GM12878 (cell line): ENCODE data around the gene TIPARP.

ENCODE experiments used
- BRCA1 ChIP-seq: IDR thresholded peaks from 2 replicates; pipeline ENCODE4 v1.6.1; 2011; ENCODE audit warnings: low read depth, low read length, improper control_type of control experiment
- EGR1 ChIP-seq, 2 experiments: IDR thresholded peaks; 1 replicate in 1 of 2; 2 replicates in 1 of 2; pipeline ENCODE4 v1.6.1; 2011 to 2012; ENCODE audit warnings: low read depth in 2 of 2, low read length in 2 of 2, borderline replicate concordance in 1 of 2, mild to moderate bottlenecking in 1 of 2, moderate library complexity in 1 of 2
- EP300 ChIP-seq, 2 experiments: fragments of 150-350 bp in 1 of 2; IDR thresholded peaks; 2 replicates each; pipeline ENCODE4 v1.6.1; 2011 to 2012; ENCODE audit warnings: low read depth in 2 of 2, low read length in 2 of 2, borderline replicate concordance in 1 of 2, improper control_type of control experiment in 1 of 2, inconsistent platforms in 1 of 2; ENCODE audit not compliant: control insufficient read depth in 1 of 2
- MYC ChIP-seq: IDR thresholded peaks from 2 replicates; pipeline ENCODE4 v1.6.1; 2011; ENCODE audit warnings: mild to moderate bottlenecking, low read length, moderate library complexity, inconsistent platforms; ENCODE audit not compliant: insufficient read depth, insufficient replicate concordance, insufficient read length, severe bottlenecking
- NR2C2 ChIP-seq: IDR thresholded peaks from 2 replicates; pipeline ENCODE4 v1.6.1; 2011; ENCODE audit warnings: borderline replicate concordance, low read depth; ENCODE audit not compliant: control insufficient read depth, insufficient read length
- NR2F1 ChIP-seq: fragments of 450-650 bp; conservative IDR thresholded peaks from 2 replicates; pipeline ENCODE4 v1.6.1; 2017; ENCODE audit warnings: mild to moderate bottlenecking
- POLR2A ChIP-seq: IDR thresholded peaks from 2 replicates; pipeline ENCODE4 v1.6.1; 2011; ENCODE audit warnings: low read depth, mild to moderate bottlenecking, low read length
- RELA ChIP-seq: fragments of 450-650 bp; IDR thresholded peaks from 2 replicates; pipeline ENCODE4 v1.8.0; 2014; ENCODE audit warnings: borderline replicate concordance; ENCODE audit not compliant: partially characterized antibody
- USF2 ChIP-seq: IDR thresholded peaks from 2 replicates; pipeline ENCODE4 v1.6.1; 2011; ENCODE audit warnings: low read depth, low read length, improper control_type of control experiment, borderline replicate concordance
- TF ChIP-seq, protein P1 (sequence below), 3 experiments: IDR thresholded peaks in 2 of 3; conservative IDR thresholded peaks in 1 of 3; 2 replicates each; pipeline ENCODE4 v1.5.1; 2011; ENCODE audit warnings: low read depth in 3 of 3, low read length in 3 of 3, mild to moderate bottlenecking in 3 of 3, control low read depth in 2 of 3, moderate library complexity in 2 of 3, inconsistent platforms in 1 of 3, mixed read lengths in 1 of 3; ENCODE audit not compliant: control insufficient read depth in 2 of 3, insufficient read depth in 1 of 3; ENCODE audit errors: extremely low read depth in 1 of 3

- TF ChIP-seq, protein P1, sequence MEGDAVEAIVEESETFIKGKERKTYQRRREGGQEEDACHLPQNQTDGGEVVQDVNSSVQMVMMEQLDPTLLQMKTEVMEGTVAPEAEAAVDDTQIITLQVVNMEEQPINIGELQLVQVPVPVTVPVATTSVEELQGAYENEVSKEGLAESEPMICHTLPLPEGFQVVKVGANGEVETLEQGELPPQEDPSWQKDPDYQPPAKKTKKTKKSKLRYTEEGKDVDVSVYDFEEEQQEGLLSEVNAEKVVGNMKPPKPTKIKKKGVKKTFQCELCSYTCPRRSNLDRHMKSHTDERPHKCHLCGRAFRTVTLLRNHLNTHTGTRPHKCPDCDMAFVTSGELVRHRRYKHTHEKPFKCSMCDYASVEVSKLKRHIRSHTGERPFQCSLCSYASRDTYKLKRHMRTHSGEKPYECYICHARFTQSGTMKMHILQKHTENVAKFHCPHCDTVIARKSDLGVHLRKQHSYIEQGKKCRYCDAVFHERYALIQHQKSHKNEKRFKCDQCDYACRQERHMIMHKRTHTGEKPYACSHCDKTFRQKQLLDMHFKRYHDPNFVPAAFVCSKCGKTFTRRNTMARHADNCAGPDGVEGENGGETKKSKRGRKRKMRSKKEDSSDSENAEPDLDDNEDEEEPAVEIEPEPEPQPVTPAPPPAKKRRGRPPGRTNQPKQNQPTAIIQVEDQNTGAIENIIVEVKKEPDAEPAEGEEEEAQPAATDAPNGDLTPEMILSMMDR (IDR thresholded peaks at IDR 0.05 in 2 of 3, conservative IDR thresholded peaks at IDR 0.05 in 1 of 3; ENCODE audit: control insufficient read depth in 2 of 3, extremely low read depth in 1 of 3, insufficient read depth in 1 of 3, low read depth in 3 of 3, low read length in 3 of 3): no peak
- TF ChIP-seq POLR2A (no peak), EGR1 (IDR thresholded peaks at IDR 0.05; ENCODE audit: borderline replicate concordance in 1 of 2, low read depth in 2 of 2, low read length in 2 of 2) (no peak), RELA (no peak), USF2 (no peak), EP300 (IDR thresholded peaks at IDR 0.05; ENCODE audit: borderline replicate concordance in 1 of 2, control insufficient read depth in 1 of 2, low read depth in 2 of 2, low read length in 2 of 2) (no peak), NR2C2 (no peak), BRCA1 (no peak), MYC (no peak), NR2F1 (no peak)
These were observed 45.4 kb upstream of the TIPARP start for GRCh38 chr3:156628836-156629618.
